Measurements from ENCODE around the gene SUN1.

DNA sequence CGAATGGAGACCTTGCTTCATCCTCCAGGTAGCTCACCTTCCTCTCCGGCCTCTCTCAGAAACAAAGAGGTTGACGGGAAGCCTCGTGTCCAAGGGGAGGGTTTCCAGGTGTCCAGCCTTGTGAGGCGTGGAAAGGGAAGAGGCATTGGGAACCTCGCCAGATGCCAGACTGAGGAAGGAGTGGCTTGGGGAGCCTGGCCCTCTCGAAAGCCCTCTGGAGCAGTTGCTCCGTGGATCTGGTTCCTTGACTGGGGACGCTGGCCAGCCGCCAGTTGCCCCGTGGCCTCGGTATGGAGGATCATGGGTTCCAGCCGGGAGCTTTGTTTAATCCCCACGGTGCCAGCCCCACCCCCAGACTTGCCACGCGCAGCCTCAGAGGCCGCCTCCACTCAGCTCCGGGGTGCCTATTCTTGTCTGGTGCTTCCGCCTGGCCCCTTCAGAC lies 30.3 kb upstream of the SUN1 start:
- TF ChIP-seq, protein P1, sequence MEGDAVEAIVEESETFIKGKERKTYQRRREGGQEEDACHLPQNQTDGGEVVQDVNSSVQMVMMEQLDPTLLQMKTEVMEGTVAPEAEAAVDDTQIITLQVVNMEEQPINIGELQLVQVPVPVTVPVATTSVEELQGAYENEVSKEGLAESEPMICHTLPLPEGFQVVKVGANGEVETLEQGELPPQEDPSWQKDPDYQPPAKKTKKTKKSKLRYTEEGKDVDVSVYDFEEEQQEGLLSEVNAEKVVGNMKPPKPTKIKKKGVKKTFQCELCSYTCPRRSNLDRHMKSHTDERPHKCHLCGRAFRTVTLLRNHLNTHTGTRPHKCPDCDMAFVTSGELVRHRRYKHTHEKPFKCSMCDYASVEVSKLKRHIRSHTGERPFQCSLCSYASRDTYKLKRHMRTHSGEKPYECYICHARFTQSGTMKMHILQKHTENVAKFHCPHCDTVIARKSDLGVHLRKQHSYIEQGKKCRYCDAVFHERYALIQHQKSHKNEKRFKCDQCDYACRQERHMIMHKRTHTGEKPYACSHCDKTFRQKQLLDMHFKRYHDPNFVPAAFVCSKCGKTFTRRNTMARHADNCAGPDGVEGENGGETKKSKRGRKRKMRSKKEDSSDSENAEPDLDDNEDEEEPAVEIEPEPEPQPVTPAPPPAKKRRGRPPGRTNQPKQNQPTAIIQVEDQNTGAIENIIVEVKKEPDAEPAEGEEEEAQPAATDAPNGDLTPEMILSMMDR (IDR thresholded peaks at IDR 0.05; ENCODE audit: extremely low read depth in 1 of 2, insufficient read depth in 1 of 2, low read depth in 1 of 2, low read length in 2 of 2): no peak
- TF ChIP-seq POLR2AphosphoS5 (IDR thresholded peaks at IDR 0.05; ENCODE audit: insufficient read depth, low read depth, low read length): no peak
- no peak for TF ChIP-seq POLR2A (IDR thresholded peaks at IDR 0.05; ENCODE audit: low read depth, low read length)

Data from endothelial cell of umbilical vein (primary cell).